Fibroblast of skin of right biceps (primary cell): ENCODE measurements around the gene ADAM8.

ENCODE experiments used
- DNase-seq: peaks from one replicate; pipeline ENCODE4 v3.0.0-alpha.2; 2013

The ADAM8 gene

GRCh38 chr10:133308421-133309099, 31.9 kb upstream of the ADAM8 start, which contains the start of the genes TUBGCP2 and ZNF511:
Gene TUBGCP2 (minus strand): TSS chr10:133308872. CDS start chr10:133302941, 5,931 bp downstream.
Gene ZNF511 (plus strand): TSS chr10:133308914. CDS start chr10:133308944, 30 bp downstream.
- peak; percentile 85 for DNase-seq

- DNase-seq: peak; percentile 51
These were observed 31.2 kb upstream of the ADAM8 start for GRCh38 chr10:133307776-133308420.

GRCh38 chr10:133306941-133307379, 30.3 kb upstream of the ADAM8 start:
- no peak for DNase-seq

- no peak for DNase-seq
These were observed 29.4 kb upstream of the ADAM8 start for GRCh38 chr10:133306097-133306476.

GRCh38 chr10:133303206-133303605, 26.5 kb upstream of the ADAM8 start:
- no peak for DNase-seq

GRCh38 chr10:133302230-133302629, 25.6 kb upstream of the ADAM8 start:
- no peak for DNase-seq

- DNase-seq: no peak
These were observed 23.1 kb upstream of the ADAM8 start for GRCh38 chr10:133299738-133300137.

- no peak for DNase-seq
These were observed 22.6 kb upstream of the ADAM8 start for GRCh38 chr10:133299224-133299623.

- DNase-seq: no peak
These were observed 21.8 kb upstream of the ADAM8 start for GRCh38 chr10:133298466-133298865.

GRCh38 chr10:133297504-133297903, 20.8 kb upstream of the ADAM8 start:
- no peak for DNase-seq

- no peak for DNase-seq
These were observed 19.0 kb upstream of the ADAM8 start for GRCh38 chr10:133295426-133296320.

- no peak for DNase-seq
These were observed 17.5 kb upstream of the ADAM8 start for GRCh38 chr10:133294189-133294588.

- DNase-seq: no peak
These were observed 17.1 kb upstream of the ADAM8 start for GRCh38 chr10:133293810-133294119.

GRCh38 chr10:133292919-133293809, 16.5 kb upstream of the ADAM8 start:
- peak; percentile 77 for DNase-seq

GRCh38 chr10:133289761-133290160, 13.1 kb upstream of the ADAM8 start:
- DNase-seq: no peak

- no peak for DNase-seq
These were observed 11.3 kb upstream of the ADAM8 start for GRCh38 chr10:133287832-133288500.

GRCh38 chr10:133286366-133286765, 9.7 kb upstream of the ADAM8 start:
- DNase-seq: no peak

- DNase-seq: no peak
These were observed 8.5 kb upstream of the ADAM8 start for GRCh38 chr10:133285217-133285616.

- DNase-seq: no peak
These were observed 7.3 kb upstream of the ADAM8 start for GRCh38 chr10:133283931-133284330.

- DNase-seq: no peak
These were observed 6.2 kb upstream of the ADAM8 start for GRCh38 chr10:133282846-133283390.

- no peak for DNase-seq
These were observed 5.1 kb upstream of the ADAM8 start for GRCh38 chr10:133281628-133282372.
